HG03439 (cell line): ENCODE data around the gene PGM2L1.
"Not testable (repeated sequence)": the region's sequence is repeated elsewhere in the genome, so short reads cannot be mapped to it uniquely, and the experiment has no call there.

ENCODE experiments used
- ATAC-seq: cut with Tn5 transposase; IDR thresholded peaks from one replicate; pipeline ENCODE4 v1.9.1; 2021; ENCODE audit warnings: mild to moderate bottlenecking, moderate library complexity; ENCODE audit not compliant: unreplicated experiment

PGM2L1 gene

GRCh38 chr11:74403607-74404321, 5.5 kb upstream of the PGM2L1 start:
- ATAC-seq, result no peak

DNA sequence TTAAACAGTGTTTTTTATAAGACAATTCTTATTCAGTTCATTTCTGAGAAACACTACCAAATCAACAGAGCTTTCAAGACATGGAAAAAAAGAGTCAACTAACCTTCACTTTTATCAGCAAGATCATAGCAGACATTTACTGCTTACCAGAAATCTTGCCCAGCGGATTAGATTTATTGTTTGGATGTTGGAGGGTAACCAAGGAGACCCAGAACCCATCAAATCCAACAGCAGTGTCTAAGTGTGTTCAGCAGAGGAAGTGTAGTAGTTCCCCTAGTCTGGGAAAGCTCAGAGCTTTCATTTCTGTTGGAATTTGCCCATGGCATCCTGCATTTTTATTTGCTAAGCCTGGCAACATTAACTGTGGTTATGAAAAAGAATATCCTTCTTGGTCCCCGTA, 2.4 kb upstream of the PGM2L1 start:
- no peak for ATAC-seq

DNA sequence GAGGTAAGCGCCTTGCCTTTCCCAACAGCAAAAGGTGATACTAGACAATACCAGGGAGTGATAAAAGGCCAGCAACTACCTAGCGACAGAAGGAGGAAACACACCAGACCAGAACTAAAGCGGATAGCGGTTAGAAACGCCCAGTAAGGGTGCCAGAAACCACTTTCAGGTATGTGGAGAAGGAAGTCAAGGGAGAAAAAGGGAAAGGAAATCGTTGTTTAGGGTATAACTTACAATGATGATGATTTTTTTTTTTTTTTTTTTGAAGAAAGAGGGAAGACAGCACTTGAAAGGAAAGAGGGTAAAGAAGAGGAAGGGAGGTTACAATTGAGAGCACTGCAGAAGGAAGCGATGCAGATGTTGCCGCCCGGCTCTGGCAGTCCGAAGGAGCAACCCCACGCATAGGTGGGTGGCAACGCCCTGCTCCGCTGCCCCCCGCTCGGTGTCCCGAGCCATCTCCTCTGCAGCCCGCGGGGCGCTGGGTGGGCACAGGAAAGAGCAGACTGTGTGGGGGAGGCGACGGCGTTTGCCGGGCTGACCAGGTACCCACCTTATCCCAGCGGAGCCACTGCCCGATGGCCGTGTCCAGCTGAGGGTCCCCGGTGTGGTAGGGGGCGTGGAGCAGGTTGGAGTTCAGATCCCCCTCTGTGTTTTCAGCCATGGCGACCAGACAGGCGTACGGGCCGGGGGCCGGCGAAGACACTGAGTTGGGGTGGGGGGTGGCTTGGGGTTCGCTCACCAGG, 561 bp downstream of the PGM2L1 start:
- ATAC-seq, result peak; percentile 19

GRCh38 chr11:74392256-74392655, 6.0 kb downstream of the PGM2L1 start:
- no peak for ATAC-seq

DNA sequence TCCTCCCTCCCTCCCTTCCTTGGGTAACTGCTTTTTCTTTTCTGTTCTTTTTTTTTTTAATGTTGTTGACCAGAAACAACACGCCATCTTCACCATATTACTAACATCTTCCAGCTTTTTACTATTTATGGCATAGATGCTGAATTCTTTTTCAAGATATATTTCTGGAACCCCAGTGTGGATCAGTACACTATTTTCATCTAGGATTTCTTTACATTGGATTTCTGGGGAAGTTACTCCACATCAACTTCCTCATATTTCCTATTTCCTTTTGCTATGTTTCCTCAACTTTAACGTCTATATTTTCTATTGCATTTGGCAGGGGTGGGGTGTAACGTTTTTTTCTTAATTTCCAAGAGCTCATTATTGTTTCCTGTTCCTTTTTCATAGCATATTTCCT, 7.0 kb downstream of the PGM2L1 start:
- ATAC-seq, result no peak

- ATAC-seq, result no peak
These were observed 7.5 kb downstream of the PGM2L1 start for GRCh38 chr11:74390697-74391096.

GRCh38 chr11:74388678-74389327, 9.4 kb downstream of the PGM2L1 start:
- peak; percentile 66 for ATAC-seq

GRCh38 chr11:74384641-74385040, 13.6 kb downstream of the PGM2L1 start:
- no peak for ATAC-seq

DNA sequence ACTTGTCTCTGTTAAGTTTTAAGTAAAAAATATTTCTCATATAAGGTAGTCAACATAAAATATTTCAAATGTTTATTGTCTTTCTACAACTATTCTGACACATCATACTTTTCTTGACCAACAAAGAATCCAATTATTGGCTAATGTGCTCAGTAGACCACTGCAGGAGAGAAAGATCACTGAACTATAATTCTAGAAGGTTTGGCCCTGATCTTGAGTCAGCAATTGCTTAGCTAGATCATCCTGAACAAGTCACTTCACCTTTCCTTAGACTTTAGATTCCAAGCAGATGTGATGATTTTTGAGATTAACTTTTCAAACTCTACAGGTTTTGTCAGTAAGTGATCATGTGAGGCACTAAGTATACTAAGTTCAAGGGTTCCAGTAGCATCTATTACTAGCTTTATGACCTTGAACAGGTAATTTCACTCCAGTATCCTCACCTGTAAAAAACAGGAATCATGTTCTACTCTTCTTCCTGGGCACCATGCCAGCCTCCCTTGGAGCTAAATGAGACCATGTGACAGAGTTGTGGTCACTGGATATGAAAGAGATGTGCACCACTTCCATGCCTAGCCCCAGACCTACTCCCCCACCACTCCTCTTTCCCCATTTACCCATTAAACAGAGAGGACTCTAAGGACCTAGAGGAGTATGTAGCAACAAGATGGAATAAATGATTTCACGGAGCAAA, 17.3 kb downstream of the PGM2L1 start:
- ATAC-seq, result no peak

GRCh38 chr11:74377689-74378088, 20.5 kb downstream of the PGM2L1 start:
- ATAC-seq, result no peak

- no peak for ATAC-seq
These were observed 24.9 kb downstream of the PGM2L1 start for GRCh38 chr11:74373382-74373781.

GRCh38 chr11:74371269-74372052, 26.8 kb downstream of the PGM2L1 start:
- no peak for ATAC-seq

GRCh38 chr11:74370123-74370522, 28.1 kb downstream of the PGM2L1 start:
- no peak for ATAC-seq

DNA sequence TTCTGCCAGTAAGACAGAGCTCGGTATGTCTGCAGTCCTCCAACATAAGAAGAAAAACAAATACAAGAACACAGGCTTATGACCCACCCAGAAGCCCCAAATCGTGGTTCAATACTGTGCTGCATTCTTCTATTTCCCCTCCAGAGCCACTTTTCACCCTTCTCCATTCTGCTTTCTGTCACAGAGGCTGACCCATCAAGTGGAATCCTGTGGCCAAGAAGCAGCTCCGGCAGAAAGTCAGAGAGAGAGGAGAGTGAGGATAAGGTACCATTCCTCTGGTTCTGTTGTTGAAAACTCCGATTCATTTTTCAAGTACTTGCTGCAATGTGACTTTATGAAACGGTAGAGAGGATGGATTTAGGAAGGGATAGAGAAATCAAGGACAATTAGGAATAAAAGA, 30.4 kb downstream of the PGM2L1 start:
- ATAC-seq, result no peak

DNA sequence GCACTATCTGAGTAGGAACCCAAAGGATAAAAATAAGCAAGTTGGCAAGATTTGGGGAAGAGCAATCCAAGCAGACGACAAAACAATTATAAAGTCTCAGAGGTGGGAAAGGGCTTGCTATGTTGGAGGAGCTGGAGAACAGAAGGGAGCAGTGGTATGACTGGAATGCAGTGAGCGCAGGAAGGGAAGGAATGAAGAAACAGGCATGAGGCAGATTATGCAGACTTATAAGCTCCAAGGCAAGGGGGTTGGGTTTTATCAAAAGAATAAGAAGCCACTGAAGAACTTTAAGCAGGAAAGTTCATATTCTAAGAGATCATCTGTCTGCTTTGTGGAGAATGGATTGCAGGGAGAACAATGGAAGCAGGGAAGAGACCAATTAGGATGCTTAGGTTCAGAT, 31.7 kb downstream of the PGM2L1 start:
- ATAC-seq, result no peak

- ATAC-seq, result not testable (repeated sequence)
These were observed 32.4 kb downstream of the PGM2L1 start for GRCh38 chr11:74365805-74366204.

GRCh38 chr11:74357449-74357848, 40.8 kb downstream of the PGM2L1 start:
- ATAC-seq, result no peak

GRCh38 chr11:74355626-74356025, 42.6 kb downstream of the PGM2L1 start:
- no peak for ATAC-seq

- ATAC-seq, result no peak
These were observed 44.2 kb downstream of the PGM2L1 start for GRCh38 chr11:74354036-74354435.

- no peak for ATAC-seq
These were observed 50.9 kb downstream of the PGM2L1 start for GRCh38 chr11:74347381-74347780.

DNA sequence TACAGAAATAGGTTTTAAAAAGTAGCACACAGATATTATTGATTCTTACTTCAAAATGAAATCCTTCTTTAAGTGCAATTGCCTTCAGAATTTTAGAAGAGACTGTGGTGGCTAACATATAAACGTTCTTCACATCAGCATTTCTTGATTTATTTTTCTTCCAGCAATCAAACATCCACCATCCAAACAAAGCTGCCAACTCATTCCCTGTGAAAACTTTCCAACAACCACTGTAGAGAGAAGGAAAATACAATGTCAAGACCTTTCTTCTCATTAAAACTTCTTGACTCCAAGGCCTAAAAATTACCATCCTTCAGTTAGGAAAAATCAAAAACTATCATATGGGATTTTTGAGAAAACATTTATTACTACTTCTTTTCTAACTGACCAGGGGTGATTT, 52.8 kb downstream of the PGM2L1 start:
- ATAC-seq, result no peak
